ENCODE data around the gene ADAMTS19.

The ADAMTS19 gene

DNA sequence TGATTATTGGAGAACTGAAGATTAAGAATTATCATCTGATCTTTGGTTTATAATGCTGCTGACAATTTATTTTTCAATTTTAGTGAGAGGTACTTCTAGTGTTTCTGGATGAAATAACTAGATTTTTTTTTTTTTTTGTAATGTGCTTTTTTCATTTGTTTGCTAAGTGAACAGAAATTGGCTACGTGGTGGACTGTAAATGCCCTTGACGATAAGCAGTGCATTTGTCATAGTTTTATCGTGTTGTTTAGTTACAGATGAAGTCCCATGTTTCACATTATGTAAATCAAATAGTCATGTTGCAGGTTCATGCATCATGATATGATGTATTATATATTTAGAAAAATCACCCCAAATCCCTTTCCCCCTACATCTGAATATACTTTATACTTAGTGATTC is 81.0 kb downstream of the ADAMTS19 start:
- TF ChIP-seq SPI1 (IDR thresholded peaks at IDR 0.05; ENCODE audit: borderline replicate concordance, low read depth) (no peak), CTCF (IDR thresholded peaks at IDR 0.05; ENCODE audit: insufficient read depth, low read length) (no peak), POLR2AphosphoS5 (IDR thresholded peaks at IDR 0.05; ENCODE audit: low read depth) (no peak), REST (IDR thresholded peaks at IDR 0.05; ENCODE audit: insufficient replicate concordance, low read depth) (no peak), GABPA (IDR thresholded peaks at IDR 0.05; ENCODE audit: low read depth) (no peak)
- Histone ChIP-seq H3K27ac (replicated peaks) (no peak overlapping the region), H3K4me3 (replicated peaks; ENCODE audit: insufficient read depth, low read length) (no peak overlapping the region), H3K27me3 (ENCODE audit: insufficient read depth, poor library complexity, severe bottlenecking) (no peaks in the 10 kb centered on the region)
- DNase-seq (ENCODE audit: low read depth in 1 of 2, low spot score in 1 of 2): no peak

DNA sequence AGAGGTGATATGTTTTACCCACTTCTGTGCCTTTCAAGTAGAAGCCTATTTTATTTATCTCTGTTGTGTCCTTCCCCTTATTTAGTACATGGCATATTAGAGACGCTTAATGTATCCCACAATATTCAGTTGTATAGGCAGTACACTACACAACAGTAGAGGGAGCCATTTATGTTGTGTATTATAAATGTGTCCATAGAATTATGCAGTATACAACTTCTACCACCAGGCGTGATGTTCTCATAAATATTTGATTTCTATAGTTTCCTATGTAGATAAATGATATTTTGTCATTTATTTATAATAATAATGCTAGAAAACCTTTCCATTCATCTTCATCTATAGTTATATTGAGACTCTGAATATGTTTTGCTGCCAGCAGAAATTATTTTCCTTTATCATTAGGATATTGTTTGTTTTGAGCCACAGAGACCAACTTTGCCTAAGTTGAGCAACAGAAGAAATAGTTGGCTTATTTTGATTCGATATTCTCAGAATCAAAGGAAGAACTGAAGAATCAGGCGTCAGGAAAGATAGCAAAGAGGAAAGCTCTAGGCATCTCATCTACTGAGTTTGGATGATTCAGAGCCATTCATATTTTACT is 81.7 kb downstream of the ADAMTS19 start:
- DNase-seq (ENCODE audit: low read depth in 1 of 2, low spot score in 1 of 2): no peak
- Histone ChIP-seq H3K27me3 (ENCODE audit: insufficient read depth, poor library complexity, severe bottlenecking) (no peaks in the 10 kb centered on the region), H3K27ac (replicated peaks) (no peak overlapping the region), H3K4me3 (replicated peaks; ENCODE audit: insufficient read depth, low read length) (no peak overlapping the region)
- TF ChIP-seq GABPA (IDR thresholded peaks at IDR 0.05; ENCODE audit: low read depth): no peak
- TF ChIP-seq SPI1 (IDR thresholded peaks at IDR 0.05; ENCODE audit: borderline replicate concordance, low read depth): no peak
- no peak for TF ChIP-seq POLR2AphosphoS5 (IDR thresholded peaks at IDR 0.05; ENCODE audit: low read depth)
- no peak for TF ChIP-seq CTCF (IDR thresholded peaks at IDR 0.05; ENCODE audit: insufficient read depth, low read length)
- no peak for TF ChIP-seq REST (IDR thresholded peaks at IDR 0.05; ENCODE audit: insufficient replicate concordance, low read depth)

DNA sequence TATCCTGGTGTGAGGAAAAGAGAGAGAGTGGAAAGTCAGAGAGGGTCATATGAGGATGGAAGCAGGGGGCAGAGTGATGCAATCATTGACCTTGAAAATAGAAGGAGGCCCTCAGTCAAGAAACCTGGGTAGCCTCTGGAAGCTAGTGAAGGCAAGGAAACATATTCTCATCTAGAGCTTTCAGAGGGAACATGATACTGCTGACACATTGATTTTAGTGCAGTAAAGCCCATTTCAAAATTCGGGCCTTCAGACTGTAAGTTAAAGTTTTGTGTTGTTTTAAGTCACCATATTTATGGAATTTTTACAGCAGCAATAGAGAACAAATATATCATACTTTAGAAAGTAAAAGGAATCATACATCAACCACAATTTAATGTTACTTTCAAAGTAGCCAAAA is 87.0 kb downstream of the ADAMTS19 start:
- DNase-seq (ENCODE audit: low read depth in 1 of 2, low spot score in 1 of 2): no peak
- H3K27ac ChIP-seq (replicated peaks): no peak overlapping the region
- TF ChIP-seq REST (IDR thresholded peaks at IDR 0.05; ENCODE audit: insufficient replicate concordance, low read depth) (no peak), CTCF (IDR thresholded peaks at IDR 0.05; ENCODE audit: insufficient read depth, low read length) (no peak), GABPA (IDR thresholded peaks at IDR 0.05; ENCODE audit: low read depth) (no peak), POLR2AphosphoS5 (IDR thresholded peaks at IDR 0.05; ENCODE audit: low read depth) (no peak), SPI1 (IDR thresholded peaks at IDR 0.05; ENCODE audit: borderline replicate concordance, low read depth) (no peak)
- no peaks in the 10 kb centered on the region for H3K27me3 ChIP-seq (ENCODE audit: insufficient read depth, poor library complexity, severe bottlenecking)
- H3K4me3 ChIP-seq (replicated peaks; ENCODE audit: insufficient read depth, low read length): no peak overlapping the region
